NCI-H128 (cell line): ENCODE measurements around the gene SIM2.

Source experiments
- DNase-seq: peaks from one replicate; lab custom pipeline; 2025; ENCODE audit not compliant: unreplicated experiment; lab: John Stamatoyannopoulos, UW

SIM2 gene

DNA sequence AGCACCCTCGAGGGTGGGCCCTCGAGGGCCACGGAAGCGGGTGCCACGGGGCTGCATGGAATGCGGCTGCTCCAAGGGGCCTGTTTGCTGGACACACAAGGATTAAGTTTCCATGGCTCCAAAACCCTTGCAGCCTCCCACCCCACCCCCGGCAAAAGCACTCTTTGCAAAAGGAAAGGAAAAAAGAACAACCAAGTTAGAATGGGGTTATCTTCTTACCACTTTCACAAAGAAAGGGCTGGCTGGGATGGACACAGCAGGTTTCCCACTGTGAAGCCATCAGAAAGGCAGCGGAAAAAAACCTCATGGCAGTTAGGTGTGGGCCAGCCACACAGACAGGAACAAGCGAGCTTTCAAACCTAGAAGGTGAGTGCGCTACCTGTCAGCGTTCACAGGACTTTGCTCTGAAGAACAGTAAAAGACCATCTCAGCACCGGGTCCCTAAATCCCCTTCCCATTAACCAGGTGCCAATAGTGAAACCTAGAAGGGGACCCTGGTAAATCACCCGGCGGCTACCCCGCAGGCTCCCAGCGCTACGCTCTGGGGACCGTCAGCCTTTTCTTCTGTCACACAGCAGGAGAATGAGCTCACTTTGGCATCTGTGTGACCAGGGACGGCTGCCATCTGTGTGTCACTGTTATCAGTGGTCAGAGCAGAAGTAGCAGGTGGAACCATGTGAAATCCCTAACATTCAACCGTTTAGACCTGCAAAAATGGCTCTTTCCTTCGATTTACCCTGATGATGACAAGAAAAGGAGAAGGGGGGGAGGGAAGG is 93.0 kb downstream of the SIM2 start:
- no peak for DNase-seq

- DNase-seq = no peak
Measured at GRCh38 chr21:36792505-36792967, 93.6 kb downstream of the SIM2 start.

- no peak for DNase-seq
Measured at GRCh38 chr21:36796070-36796469, 97.2 kb downstream of the SIM2 start.

DNA sequence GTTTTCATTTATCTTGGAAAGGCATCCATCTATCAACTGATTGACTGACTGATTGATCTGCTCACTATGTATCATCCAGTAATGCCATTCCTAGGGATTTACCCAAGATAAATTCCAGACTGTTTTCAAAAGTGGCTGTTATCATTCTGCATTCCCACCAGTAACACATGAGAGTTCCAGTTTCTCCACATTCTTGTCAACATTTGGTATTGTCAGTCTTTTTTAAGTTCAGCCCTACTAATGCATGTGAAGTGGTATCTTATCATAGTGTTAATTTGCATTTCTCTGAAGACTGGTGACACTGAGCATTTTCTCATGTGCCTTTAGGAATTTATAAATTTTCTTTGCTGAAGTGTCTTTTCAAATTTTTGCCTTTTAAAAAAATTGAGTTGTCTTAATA is 99.6 kb downstream of the SIM2 start:
- no peak for DNase-seq
